ENCODE measurements around the gene KIF6.

KIF6 gene

GRCh38 chr6:39451831-39452230 lies 273.4 kb downstream of the KIF6 start:
- no peak for DNase-seq (ENCODE audit: low read depth)

DNA sequence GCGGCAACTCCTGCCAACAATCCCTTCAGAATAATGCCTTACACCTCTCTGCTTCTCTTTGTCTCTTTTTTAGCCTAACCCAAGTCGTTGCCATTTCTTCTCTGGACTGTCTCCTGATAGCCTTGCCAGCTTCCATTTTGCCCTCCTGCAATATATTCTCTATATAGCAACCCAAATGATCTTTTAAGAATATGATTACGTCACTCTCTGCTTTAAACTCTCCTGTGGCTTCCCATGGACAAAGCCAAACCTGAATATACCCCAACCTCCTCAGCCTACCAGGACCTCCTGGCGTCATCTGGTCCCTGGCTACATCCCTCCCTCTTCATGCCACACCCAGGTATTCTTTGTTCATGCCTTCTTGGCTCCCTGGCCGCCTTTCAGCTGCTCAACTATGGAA lies 276.2 kb downstream of the KIF6 start:
- no peak for DNase-seq (ENCODE audit: low read depth)

DNA sequence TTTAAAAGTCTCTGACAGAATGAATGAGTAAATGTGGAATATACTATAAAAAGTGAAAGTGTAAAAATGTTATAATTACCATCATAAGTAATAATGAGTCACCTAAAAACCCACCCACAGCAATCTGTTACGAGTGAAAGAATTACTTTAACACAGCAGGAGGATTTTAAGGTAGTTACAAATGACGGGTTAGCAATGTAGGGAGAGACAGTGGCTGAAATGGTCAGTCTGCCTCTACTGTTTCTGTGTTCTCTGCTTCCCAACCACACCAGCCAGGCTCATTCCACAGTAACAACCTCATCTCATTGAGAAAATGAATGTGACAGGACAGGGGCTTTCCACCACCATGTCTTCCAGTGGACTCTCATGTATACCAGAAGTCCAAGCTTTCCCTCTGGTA lies 278.3 kb downstream of the KIF6 start:
- DNase-seq (ENCODE audit: low read depth), result no peak

GRCh38 chr6:39445667-39446066 lies 279.5 kb downstream of the KIF6 start:
- DNase-seq (ENCODE audit: low read depth), result no peak

- DNase-seq (ENCODE audit: low read depth), result no peak
Measured at GRCh38 chr6:39444479-39445019, 280.7 kb downstream of the KIF6 start.

DNA sequence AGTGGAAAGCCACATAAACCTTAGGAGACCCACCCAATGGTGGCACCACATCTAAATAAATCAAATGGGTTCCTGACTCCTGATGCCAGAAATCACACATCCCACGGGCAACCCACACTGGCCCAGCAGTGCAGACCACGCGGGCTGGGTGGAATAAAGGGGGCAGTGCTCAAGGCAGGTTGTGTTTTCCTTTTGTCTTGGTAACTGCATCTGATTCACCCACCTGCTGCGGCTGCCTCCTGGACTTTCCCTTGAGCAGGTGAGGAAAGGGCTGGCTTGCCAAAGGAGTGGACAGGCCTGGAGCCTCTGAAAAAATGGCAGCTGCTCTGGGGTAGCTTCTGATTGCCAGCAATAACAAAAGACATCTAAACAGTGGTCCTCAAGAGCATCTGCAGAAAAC lies 283.2 kb downstream of the KIF6 start:
- no peak for DNase-seq (ENCODE audit: low read depth)

DNA sequence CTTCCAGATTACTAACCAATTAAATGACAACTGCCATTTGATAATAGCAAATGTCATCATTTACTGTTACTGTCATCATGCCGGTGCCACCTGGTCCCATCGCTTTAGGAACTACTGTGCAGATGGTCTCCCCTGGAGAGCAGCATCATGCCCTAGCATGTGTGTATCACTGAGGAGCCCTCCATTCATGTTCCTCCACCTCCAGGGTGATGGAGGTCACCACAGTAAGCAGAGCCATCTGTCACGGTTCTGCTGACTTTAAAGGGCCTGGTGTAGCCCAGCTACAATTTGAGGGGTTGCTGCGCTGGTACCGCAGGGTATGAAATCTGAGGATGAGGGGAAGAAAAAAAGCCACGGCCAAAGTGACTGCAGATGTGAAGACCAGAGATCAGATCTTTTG lies 283.9 kb downstream of the KIF6 start:
- DNase-seq (ENCODE audit: low read depth), result no peak

DNA sequence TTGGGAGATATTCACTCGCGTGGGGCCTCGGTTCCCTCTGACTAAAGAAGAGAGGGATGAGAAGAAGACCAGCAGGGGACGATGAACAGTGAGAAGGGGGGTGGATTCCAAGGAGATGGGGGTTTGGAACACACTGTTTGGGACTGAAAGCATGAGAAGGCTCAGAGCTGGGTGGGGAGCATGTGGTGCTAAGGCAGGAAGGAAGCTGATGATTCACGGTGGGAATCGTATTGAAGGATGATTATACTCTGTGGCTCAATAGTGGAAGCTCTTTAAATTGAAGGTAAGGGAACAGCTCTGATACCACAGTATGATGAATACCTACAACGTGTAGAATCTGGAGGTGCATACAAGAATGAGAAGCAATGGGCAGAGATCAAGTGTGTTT lies 285.2 kb downstream of the KIF6 start:
- no peak for DNase-seq (ENCODE audit: low read depth)

DNA sequence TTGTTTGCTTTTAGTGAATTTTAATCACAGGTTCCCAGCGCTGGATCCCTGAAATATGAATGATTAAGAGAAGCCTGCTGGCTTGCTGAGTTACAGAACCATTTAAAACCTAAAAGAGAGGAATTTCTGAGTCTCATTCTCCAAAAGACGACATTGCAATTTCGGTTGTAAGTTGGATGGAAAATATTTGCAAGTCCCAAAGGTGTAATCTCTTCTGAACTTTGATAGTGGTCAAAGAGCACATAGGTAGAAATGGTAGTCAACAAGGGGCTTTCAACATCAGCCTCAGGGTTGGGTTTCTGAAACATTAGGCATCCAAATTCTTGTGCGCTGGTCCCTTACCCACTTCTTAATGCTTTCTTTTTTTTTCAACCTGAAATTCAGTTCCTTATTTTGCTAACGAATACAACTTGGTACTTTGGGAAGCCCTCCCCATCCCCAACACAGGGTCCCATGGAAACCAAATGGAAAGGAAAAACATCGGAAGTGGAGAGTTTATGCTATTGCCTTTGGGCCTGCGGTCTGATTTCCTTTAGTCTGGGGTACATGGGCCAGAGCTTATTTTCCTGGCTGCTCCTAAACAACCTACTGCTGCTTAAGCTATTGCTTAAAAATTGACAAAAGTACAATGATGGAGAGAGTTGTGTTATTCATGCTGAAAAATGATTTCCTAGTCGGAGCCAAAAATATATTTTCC lies 285.7 kb downstream of the KIF6 start:
- DNase-seq (ENCODE audit: low read depth), result no peak

DNA sequence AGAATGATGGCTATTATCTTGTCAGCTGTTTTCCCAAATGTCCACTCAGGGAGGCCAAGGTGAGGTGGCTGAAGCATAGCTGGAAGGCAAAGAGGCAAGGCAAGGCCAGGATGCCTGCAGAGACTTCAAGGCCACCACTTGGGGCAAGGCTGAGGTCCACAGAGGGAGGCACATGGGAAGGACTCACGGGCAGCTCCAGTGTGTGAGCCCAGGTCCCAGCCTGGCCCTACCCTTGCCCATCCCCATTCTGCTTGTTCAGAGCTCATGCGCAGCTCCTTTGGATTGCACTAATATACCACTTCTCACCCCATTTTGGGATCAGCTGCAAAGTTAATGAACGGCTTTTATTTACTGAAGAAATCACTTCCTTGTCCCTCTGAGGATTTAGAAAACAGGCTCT lies 291.6 kb downstream of the KIF6 start:
- no peak for DNase-seq (ENCODE audit: low read depth)

DNA sequence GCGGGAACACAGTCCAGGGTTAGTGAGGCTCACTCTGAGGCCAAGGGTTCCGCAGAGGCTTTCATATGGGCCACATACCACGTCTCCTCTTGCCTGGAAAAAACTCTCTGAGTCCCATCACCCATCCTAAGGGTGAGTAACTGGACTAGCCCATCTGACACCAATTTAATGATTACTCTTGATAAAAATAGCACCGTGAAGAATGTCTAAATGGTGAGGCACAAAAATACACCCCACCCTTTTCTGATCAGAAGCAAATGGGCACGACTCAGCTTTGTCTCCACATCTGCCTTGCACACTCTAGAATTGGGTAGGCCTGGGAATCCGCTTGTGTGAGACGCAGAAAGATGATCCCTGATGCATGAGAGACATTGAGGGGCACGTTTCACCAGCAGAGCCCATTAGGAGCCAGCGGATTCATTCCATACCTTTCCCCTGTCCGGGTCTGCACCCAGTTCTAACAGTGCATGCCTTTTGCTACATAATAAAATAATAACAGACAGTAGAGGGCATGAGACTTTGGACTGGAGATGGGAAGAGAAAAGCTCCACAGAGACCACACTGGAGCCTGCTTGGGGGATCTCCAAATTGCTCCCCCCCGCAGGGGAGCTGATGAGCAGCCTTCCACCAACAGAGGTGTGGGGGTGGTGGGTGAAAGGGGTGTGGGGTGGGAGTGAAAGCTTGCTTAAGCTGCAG lies 292.7 kb downstream of the KIF6 start:
- DNase-seq (ENCODE audit: low read depth), result no peak

- no peak for DNase-seq (ENCODE audit: low read depth)
Measured at GRCh38 chr6:39430871-39431523, 294.2 kb downstream of the KIF6 start.

DNA sequence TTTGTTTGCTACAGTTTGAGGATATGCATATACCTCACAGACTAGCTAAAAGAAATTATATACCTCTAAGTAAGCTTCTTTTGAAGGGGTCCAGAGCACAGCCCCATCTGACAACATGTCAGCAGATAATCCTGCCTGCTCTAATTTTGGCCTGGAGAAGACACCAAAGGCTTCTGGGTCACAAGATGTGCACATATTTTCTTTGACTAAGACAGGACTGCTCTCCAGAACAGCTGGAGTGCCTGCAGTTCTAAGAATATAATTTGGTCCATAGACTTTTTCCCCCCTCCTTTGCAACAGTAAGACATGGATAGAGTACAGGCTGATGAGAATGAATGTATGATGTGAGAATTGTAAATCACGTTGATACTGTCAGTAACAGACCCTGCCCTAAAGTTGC lies 294.8 kb downstream of the KIF6 start:
- no peak for DNase-seq (ENCODE audit: low read depth)

DNA sequence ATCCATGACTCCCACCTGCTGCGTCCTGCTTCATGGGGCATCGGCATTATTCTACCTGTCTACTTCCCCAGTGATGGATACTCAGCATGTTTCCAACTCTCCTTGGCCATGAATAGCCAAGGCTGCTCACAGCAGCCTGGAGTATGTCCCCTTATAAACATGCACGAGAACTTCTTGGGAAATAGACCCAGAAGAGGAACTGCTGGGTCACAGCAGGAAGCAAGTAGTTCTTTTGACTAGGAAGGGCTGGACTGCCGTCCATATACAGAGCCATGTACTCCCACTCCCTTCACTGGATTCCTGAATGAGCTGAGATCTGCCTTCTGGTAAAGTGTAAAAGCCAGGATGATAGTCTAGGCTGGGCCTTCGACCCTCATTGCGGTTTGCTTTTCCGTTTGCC lies 296.4 kb downstream of the KIF6 start:
- no peak for DNase-seq (ENCODE audit: low read depth)

- DNase-seq (ENCODE audit: low read depth), result no peak
Measured at GRCh38 chr6:39428152-39428551, 297.1 kb downstream of the KIF6 start.

GRCh38 chr6:39426073-39426456 lies 299.1 kb downstream of the KIF6 start:
- no peak for DNase-seq (ENCODE audit: low read depth)

DNA sequence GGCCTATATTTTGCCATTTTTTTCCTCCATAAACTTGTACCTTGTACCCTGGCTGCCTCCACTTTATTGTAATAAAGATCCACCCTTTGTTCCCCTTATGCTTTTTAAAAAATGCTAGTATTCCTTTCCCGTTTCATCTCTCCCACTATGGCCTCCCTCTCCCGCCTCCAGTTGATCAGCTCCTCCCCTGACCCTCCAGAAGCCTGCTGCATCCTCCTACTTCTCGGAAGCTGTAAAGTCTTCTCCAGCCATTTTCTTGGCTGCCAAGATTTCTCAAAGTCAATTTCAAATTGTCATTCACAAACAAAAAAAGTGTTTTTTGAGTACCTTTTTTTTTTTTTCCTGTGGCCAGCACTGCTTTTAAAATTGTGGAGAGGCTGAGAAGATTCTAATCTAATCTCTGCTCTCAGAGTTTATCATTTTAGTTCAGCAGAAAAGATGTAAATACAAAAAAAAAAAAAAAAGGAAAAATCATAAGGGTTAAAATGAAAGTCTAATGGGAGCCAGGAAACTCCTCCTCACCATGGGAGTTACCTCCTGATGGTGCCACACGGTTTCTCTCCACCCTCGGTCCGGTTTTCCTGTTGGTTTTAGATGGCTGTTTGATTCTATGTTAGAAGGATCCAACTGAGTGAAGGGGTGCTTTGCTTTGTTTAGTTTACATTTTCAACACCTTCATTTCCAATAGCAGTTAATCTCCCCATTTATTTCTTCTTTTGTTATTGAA lies 299.7 kb downstream of the KIF6 start:
- DNase-seq (ENCODE audit: low read depth), result no peak

- DNase-seq (ENCODE audit: low read depth), result no peak
Measured at GRCh38 chr6:39424831-39425230, 300.4 kb downstream of the KIF6 start.

- no peak for DNase-seq (ENCODE audit: low read depth)
Measured at GRCh38 chr6:39422238-39422637, 303.0 kb downstream of the KIF6 start.

DNA sequence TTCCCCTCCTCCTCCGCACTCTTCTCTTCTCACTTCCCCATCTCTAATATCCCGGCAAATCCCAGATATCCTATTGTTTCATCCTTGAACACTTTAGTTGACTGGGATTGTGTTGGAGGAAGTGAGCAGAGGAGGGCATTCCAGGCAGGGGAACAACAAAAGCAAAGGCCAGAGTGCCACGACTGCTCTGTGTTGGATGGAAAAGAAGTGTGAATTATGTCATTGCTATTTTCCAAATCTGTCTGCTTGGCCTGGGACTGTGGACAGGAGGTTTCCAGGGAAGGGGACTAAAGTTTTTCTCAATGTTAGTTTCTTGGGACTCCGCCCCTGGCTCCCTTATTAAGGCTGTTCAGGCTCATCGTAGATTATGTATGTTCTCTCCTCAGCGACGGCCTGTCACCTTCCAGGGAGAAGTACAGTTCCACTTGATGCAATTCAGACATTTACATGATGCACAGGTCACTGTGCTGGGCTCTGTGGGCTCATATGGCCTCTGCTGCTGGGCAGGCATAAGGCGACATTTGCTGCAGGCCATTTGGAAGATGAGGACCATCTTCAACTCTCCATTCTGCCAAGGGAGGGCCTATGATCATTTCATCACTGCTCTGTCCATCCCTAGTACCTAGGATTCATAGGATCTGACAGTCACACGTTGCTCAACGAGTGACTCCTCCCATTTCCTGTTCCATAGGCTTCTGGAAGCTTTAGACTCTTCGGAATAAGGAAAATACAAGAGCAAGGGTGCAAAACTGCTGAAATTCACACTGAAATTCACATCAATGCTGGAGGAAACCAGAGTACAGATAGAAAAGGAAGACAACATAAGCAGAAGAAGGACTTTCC lies 303.6 kb downstream of the KIF6 start:
- no peak for DNase-seq (ENCODE audit: low read depth)
